ENCODE data around the gene WDR3.

WDR3 gene

DNA sequence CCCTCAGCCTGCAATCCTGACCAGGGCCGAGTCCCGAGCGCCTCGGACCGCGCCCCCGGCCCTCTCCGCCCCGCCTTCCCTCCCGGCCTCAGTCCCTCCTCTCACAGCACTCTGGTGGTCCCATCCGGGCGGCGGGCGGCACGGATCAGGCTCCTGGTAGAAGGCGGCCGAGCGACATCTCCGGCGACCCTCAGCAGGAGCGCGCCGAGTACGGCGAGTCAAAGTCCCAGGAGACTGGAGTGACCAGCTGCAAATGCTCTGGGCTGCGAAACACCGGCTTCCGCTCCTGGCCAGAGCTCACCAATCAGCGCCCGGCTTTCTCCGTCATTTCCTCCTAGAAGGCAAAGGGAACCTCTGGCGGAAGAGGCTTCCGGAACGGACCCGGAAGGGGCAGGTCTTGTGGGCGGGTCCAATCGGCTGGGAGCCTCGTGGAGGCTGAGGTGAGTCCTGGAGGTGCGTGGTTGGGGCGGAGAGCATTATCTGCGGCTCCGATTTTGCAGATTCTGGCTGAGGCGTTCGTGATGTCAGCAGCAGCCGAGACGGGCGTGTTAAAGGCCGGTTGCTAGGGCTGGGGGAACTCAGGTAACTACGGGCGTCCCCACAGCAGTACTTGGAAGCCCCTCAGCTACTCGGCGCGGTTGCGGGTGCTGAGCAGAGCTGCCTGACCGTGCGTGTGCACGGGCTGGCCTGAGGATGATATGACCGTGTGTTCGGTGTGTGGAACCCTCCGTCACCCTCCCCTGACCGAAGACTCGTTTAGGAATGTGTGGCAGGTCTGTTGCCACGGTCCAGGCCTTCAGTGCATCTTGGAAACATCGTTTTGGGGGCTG, at the start of gene WDR3, which contains the start of gene GDAP2:
WDR3 (plus strand) TSS at position 397 of the 830 bp plus-strand sequence. CDS start 3,581 bp downstream, outside the sequence.
GDAP2 (minus strand) TSS at position 279 of the 830 bp plus-strand sequence. CDS start 9,264 bp downstream, outside the sequence.
- DNase-seq (ENCODE audit: low read depth) = peak; percentile 82
- TF ChIP-seq, protein P1, sequence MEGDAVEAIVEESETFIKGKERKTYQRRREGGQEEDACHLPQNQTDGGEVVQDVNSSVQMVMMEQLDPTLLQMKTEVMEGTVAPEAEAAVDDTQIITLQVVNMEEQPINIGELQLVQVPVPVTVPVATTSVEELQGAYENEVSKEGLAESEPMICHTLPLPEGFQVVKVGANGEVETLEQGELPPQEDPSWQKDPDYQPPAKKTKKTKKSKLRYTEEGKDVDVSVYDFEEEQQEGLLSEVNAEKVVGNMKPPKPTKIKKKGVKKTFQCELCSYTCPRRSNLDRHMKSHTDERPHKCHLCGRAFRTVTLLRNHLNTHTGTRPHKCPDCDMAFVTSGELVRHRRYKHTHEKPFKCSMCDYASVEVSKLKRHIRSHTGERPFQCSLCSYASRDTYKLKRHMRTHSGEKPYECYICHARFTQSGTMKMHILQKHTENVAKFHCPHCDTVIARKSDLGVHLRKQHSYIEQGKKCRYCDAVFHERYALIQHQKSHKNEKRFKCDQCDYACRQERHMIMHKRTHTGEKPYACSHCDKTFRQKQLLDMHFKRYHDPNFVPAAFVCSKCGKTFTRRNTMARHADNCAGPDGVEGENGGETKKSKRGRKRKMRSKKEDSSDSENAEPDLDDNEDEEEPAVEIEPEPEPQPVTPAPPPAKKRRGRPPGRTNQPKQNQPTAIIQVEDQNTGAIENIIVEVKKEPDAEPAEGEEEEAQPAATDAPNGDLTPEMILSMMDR (IDR thresholded peaks at IDR 0.05; ENCODE audit: control insufficient read depth, insufficient read depth, low read depth, low read length, missing control alignments) = no peak
- peak within 1 kb of the TSS; percentile 94 for H3K4me3 ChIP-seq (ENCODE audit: control insufficient read depth, low read depth, low read length)

DNA sequence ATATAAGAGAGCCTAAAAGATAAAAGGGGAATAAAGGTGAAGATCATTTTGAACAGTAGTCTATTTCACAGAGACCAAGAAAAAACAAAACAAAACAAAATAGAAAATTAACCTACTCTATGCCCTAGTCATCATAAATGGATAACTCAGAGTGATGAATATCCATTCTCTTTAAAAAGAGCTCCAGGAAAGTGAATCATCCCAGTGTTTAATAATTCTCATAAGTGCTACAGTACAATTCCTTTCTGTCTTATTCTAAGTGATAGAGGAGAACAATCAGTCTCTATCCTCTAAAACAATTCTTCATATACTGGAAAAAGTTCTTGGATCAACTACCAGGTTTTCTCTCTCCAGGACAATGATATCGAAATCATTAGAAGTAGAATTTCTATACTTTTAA, 45.9 kb upstream of the WDR3 start:
- no peak overlapping the region for H3K4me3 ChIP-seq (ENCODE audit: control insufficient read depth, low read depth, low read length)
- TF ChIP-seq, protein P1 (IDR thresholded peaks at IDR 0.05; ENCODE audit: control insufficient read depth, insufficient read depth, low read depth, low read length, missing control alignments) = no peak
- DNase-seq (ENCODE audit: low read depth) = no peak

DNA sequence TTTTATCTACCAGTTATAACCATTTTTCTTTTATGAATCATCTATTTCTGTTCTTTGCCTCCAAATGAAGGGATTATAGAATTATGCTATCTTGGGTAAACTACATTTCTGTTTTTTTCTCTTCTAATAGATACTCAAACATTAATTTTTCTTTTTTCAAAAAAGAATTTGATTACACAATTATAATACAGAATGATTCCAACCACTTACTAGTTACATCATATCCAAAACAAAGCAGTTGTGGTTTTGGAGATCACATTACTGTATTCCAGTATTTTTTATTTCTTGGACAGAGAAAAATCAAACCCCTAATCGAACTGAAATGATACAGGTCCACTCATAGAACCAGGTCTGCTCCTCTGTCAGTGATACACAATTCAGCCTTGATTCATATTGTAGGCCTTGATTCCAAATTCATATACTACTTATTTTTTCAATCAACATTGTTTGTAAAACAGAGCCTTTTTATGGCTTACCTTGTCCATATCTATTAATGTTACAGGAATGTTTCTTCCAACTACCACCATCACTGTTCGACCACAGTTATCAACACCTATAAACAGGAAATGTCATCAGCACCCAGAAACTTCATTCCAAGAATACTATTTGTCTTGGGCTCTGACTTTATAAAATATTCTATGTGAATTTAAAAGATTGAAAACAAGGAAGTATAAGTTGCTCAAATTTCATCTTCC, 43.3 kb upstream of the WDR3 start:
- TF ChIP-seq, protein P1 (IDR thresholded peaks at IDR 0.05; ENCODE audit: control insufficient read depth, insufficient read depth, low read depth, low read length, missing control alignments) = no peak
- DNase-seq (ENCODE audit: low read depth) = peak; percentile 21

DNA sequence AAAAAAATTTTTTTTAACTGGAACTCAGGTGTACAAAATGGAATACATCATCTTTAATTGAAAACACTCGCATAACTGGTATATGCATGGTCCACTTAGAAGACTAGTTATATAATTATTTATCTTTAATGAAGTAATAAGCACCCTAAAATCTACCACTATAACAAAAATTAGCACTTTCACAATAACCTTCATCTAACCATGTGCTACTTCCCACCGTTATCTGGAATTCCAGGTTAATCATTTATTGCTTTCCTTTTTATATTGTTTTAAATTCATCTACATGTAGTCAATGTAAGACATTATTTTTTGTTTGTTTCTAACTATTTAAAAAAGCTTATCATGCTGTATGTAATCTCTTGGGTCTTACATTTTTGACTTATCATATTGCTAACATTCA, 39.1 kb upstream of the WDR3 start:
- no peak for DNase-seq (ENCODE audit: low read depth)
- H3K4me3 ChIP-seq (ENCODE audit: control insufficient read depth, low read depth, low read length) = no peak overlapping the region
- TF ChIP-seq, protein P1 (IDR thresholded peaks at IDR 0.05; ENCODE audit: control insufficient read depth, insufficient read depth, low read depth, low read length, missing control alignments) = no peak

More for the DNA sequence above, 43.3 kb upstream of the WDR3 start:
- no peak overlapping the region for H3K4me3 ChIP-seq (ENCODE audit: control insufficient read depth, low read depth, low read length)

DNA sequence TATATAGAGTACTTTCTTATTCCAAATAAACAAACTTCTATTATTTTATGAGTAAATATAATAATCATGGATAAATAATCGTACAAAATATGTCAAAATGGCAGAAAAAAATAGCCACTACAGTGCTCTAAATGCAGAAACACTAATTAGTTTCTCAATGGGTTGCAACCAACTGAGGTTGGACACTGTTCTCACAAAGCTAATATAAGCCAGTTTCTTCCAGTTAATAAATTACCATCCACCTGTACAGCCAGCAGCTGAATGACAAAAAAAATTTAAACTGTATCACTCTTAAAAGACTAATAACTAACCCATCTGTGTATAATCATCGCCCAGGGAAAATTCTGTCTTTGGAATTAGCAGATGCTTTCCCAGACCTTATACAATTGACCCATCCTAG, 37.0 kb upstream of the WDR3 start:
- no peak for DNase-seq (ENCODE audit: low read depth)
- H3K4me3 ChIP-seq (ENCODE audit: control insufficient read depth, low read depth, low read length) = no peak overlapping the region
- TF ChIP-seq, protein P1 (IDR thresholded peaks at IDR 0.05; ENCODE audit: control insufficient read depth, insufficient read depth, low read depth, low read length, missing control alignments) = no peak

DNA sequence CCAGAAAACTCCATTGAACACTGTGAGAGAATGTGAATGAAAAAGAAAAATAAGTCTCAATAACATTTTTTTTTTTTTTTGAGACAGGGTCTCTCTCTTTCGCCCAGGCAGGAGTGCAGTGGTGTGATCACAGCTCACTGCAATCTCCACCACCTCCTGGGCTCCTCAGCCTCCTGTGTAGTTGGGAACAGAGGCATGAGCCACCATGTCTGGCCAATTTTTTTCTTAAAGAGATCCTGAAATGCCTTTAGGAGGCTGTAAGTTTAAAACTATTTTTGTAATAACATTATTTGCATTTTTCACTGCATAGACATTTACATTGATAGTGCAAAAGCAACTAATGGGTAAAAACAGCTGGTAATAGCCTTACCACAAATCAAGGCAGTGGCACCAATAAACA, 35.5 kb upstream of the WDR3 start:
- TF ChIP-seq, protein P1 (IDR thresholded peaks at IDR 0.05; ENCODE audit: control insufficient read depth, insufficient read depth, low read depth, low read length, missing control alignments) = no peak
- H3K4me3 ChIP-seq (ENCODE audit: control insufficient read depth, low read depth, low read length) = no peak overlapping the region
- no peak for DNase-seq (ENCODE audit: low read depth)
